Astrocyte (in vitro differentiated cells and primary cell): Measurements from ENCODE around the gene ATP6V1B1. TPM values are rescaled to one million over a fixed set of nuclear protein-coding genes. Genes with fewer than 3 reads are reported as not detected.
"Not testable (repeated sequence)": the region's sequence is repeated elsewhere in the genome, so short reads cannot be mapped to it uniquely, and the experiment has no call there.

ENCODE experiments used
- DNase-seq: peaks from one replicate; pipeline ENCODE4 v3.0.0-alpha.2; 2010; ENCODE audit warnings: low read depth
- FAIRE-seq: peaks from 2 replicates; lab custom pipeline; 2011; peaks lifted over from hg19 to GRCh38; lab: Jason Lieb, UNC
- H2AFZ ChIP-seq: 2 replicates; pipeline ENCODE4 v1.6.0; 2012; ENCODE audit warnings: low read depth, low read length, inconsistent platforms
- H3K27ac ChIP-seq: 2 replicates; pipeline ENCODE4 v1.5.1; 2011; ENCODE audit warnings: low read depth, low read length, inconsistent platforms
- H3K27me3 ChIP-seq: 2 replicates; pipeline ENCODE4 v1.6.0; 2011; ENCODE audit warnings: low read length, inconsistent platforms; ENCODE audit not compliant: insufficient read depth
- H3K36me3 ChIP-seq: 2 replicates; pipeline ENCODE4 v1.5.1; 2011; ENCODE audit warnings: low read length, inconsistent platforms; ENCODE audit not compliant: insufficient read depth
- H3K4me1 ChIP-seq: 2 replicates; pipeline ENCODE4 v1.5.1; 2011; ENCODE audit warnings: low read length, inconsistent platforms; ENCODE audit not compliant: insufficient read depth
- H3K4me2 ChIP-seq: 2 replicates; pipeline ENCODE4 v1.6.0; 2012; ENCODE audit warnings: low read length, inconsistent platforms
- H3K4me3 ChIP-seq: 2 replicates; pipeline ENCODE4 v1.5.1; 2011; ENCODE audit warnings: low read depth, mild to moderate bottlenecking, low read length, inconsistent platforms; ENCODE audit not compliant: insufficient read depth
- H3K79me2 ChIP-seq: 2 replicates; pipeline ENCODE4 v1.6.0; 2012; ENCODE audit warnings: mild to moderate bottlenecking, low read length, inconsistent platforms; ENCODE audit not compliant: insufficient read depth
- H3K9ac ChIP-seq: 2 replicates; pipeline ENCODE4 v1.6.0; 2012; ENCODE audit warnings: mild to moderate bottlenecking, low read length, inconsistent platforms
- H3K9me3 ChIP-seq: 2 replicates; pipeline ENCODE4 v1.5.1; 2012; ENCODE audit warnings: low read depth, mild to moderate bottlenecking, low read length, inconsistent platforms; ENCODE audit not compliant: insufficient read depth
- H4K20me1 ChIP-seq: 2 replicates; pipeline ENCODE4 v1.6.0; 2012; ENCODE audit warnings: low read length, inconsistent platforms; ENCODE audit not compliant: insufficient read depth
- H3K27ac Mint-ChIP-seq: one replicate; pipeline ENCODE4 v1.8.0; 2021; ENCODE audit warnings: mild to moderate bottlenecking, mixed read lengths; ENCODE audit not compliant: unreplicated experiment
- H3K27me3 Mint-ChIP-seq: one replicate; pipeline ENCODE4 v1.8.0; 2021; ENCODE audit warnings: low read depth, mixed read lengths; ENCODE audit not compliant: unreplicated experiment
- H3K36me3 Mint-ChIP-seq: one replicate; pipeline ENCODE4 v1.8.0; 2021; ENCODE audit warnings: low read depth, mixed read lengths; ENCODE audit not compliant: unreplicated experiment
- H3K4me1 Mint-ChIP-seq: one replicate; pipeline ENCODE4 v1.8.0; 2021; ENCODE audit warnings: low read depth, mixed read lengths; ENCODE audit not compliant: unreplicated experiment
- H3K4me3 Mint-ChIP-seq: one replicate; pipeline ENCODE4 v1.8.0; 2021; ENCODE audit warnings: mild to moderate bottlenecking, moderate library complexity, mixed read lengths; ENCODE audit not compliant: unreplicated experiment
- H3K9me3 Mint-ChIP-seq: one replicate; pipeline ENCODE4 v1.8.0; 2021; ENCODE audit warnings: mild to moderate bottlenecking, mixed read lengths; ENCODE audit not compliant: unreplicated experiment
- EZH2 ChIP-seq: IDR thresholded peaks from 2 replicates; pipeline ENCODE4 v1.6.1; 2012; ENCODE audit warnings: mild to moderate bottlenecking, low read length, inconsistent platforms; ENCODE audit not compliant: insufficient read depth
- total RNA-seq: library from RNA; stranded (reverse); gene quantifications from 2 replicates; pipeline ENCODE4 v1.2.1, GENCODE V29; 2021
- TF ChIP-seq, protein P1 (sequence below): IDR thresholded peaks from 2 replicates; pipeline ENCODE4 v1.5.1; 2011; ENCODE audit warnings: low read depth, mild to moderate bottlenecking, inconsistent platforms, low read length, moderate library complexity; ENCODE audit not compliant: insufficient read depth

Gene ATP6V1B1
- total RNA-seq, 1 donor from 2014 or later: not detected

DNA sequence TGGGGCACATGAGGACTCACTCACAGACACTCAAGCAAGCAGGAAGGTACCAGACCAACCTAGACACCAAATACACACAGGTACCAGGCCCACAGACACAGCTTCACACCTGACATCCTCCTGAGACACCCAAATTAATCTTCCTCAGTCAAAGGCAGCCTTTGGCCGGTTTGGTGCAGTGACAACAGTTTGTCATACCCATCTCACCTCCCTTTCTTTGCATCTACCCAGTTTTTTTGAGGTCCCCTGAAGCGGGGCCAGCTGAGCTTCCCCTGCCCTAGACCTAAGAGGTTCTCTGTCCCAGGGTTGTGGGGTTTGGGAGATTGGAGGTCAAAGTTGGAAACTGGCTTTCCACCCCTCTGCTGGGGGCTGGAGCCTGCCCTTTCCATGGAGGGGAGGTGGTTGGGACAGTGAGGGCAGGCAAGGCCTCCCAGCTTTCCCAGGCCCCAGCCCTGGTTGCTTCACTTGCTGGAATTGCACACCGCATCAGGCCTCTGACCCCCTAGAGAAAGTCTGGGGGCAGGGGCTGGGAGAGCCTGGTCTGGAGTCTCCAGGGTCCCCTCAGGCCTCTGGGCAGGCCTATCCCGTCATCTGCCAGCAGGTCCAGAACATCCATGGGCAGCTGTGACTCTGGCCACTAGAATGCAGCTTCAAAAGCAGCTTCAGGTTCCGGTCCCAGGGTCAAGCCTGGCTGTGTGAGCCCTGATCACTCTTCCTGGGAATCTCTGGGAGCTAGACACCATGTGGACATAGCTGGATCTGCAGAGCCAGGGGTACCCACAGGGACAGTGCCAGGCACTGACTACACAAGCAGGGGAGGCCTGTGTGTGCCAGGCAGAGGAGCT is 71.5 kb downstream of the ATP6V1B1 start:
- FAIRE-seq (no peak), DNase-seq (no peak)

DNA sequence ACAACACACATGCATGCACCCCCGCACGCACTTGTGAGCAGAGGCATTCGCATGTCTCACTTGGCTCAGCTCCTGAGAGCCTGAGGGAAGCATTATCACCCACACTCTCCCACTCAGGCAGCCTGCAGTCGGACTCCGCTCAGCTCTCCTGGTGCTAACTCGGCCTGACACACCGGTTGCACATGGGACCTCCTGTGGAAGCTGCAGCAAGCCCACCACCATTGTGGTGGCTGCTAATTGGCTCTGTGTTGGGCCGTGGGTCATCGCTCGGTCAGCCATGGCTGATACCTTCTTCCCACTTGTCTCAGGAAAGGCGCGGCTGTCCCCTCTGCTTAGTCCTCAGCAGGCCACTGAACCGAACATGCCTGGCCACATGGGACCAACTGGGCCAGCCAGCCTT is 72.6 kb downstream of the ATP6V1B1 start:
- H3K27ac Mint-ChIP-seq: no peak overlapping the region
- Histone ChIP-seq H3K9me3 (no peaks in the 10 kb centered on the region), H3K79me2 (no peaks in the 10 kb centered on the region), H4K20me1 (no peaks in the 10 kb centered on the region), H3K27ac (no peak overlapping the region), H3K36me3 (no peaks in the 10 kb centered on the region), H3K4me1 (no peaks in the 10 kb centered on the region), H3K27me3 (no peaks in the 10 kb centered on the region), H3K9ac (no peak overlapping the region), H3K4me2 (no peak overlapping the region), H3K4me3 (no peak overlapping the region), H2AFZ (no peak overlapping the region)
- no peak overlapping the region for H3K4me3 Mint-ChIP-seq
- no peak for DNase-seq
- no peak for TF ChIP-seq EZH2
- TF ChIP-seq, protein P1, sequence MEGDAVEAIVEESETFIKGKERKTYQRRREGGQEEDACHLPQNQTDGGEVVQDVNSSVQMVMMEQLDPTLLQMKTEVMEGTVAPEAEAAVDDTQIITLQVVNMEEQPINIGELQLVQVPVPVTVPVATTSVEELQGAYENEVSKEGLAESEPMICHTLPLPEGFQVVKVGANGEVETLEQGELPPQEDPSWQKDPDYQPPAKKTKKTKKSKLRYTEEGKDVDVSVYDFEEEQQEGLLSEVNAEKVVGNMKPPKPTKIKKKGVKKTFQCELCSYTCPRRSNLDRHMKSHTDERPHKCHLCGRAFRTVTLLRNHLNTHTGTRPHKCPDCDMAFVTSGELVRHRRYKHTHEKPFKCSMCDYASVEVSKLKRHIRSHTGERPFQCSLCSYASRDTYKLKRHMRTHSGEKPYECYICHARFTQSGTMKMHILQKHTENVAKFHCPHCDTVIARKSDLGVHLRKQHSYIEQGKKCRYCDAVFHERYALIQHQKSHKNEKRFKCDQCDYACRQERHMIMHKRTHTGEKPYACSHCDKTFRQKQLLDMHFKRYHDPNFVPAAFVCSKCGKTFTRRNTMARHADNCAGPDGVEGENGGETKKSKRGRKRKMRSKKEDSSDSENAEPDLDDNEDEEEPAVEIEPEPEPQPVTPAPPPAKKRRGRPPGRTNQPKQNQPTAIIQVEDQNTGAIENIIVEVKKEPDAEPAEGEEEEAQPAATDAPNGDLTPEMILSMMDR: no peak
- H3K4me1 Mint-ChIP-seq: peaks cover 6% of the 10 kb centered on the region
- no peaks in the 10 kb centered on the region for H3K9me3 Mint-ChIP-seq
- peaks cover 17% of the 10 kb centered on the region for H3K27me3 Mint-ChIP-seq
- H3K36me3 Mint-ChIP-seq: peaks cover 1% of the 10 kb centered on the region
- FAIRE-seq: no peak

More for the DNA sequence above, 71.5 kb downstream of the ATP6V1B1 start:
- no peak overlapping the region for H3K27ac Mint-ChIP-seq
- Histone ChIP-seq H3K79me2 (no peaks in the 10 kb centered on the region), H3K4me1 (no peaks in the 10 kb centered on the region), H3K27me3 (no peaks in the 10 kb centered on the region), H3K9me3 (no peaks in the 10 kb centered on the region), H4K20me1 (no peaks in the 10 kb centered on the region), H2AFZ (no peak overlapping the region), H3K9ac (no peak overlapping the region), H3K4me2 (no peak overlapping the region), H3K27ac (no peak overlapping the region), H3K4me3 (no peak overlapping the region), H3K36me3 (no peaks in the 10 kb centered on the region)
- no peaks in the 10 kb centered on the region for H3K9me3 Mint-ChIP-seq
- peaks cover 6% of the 10 kb centered on the region for H3K4me1 Mint-ChIP-seq
- TF ChIP-seq, protein P1: no peak
- no peak for TF ChIP-seq EZH2
- H3K4me3 Mint-ChIP-seq: no peak overlapping the region
- peaks cover 15% of the 10 kb centered on the region for H3K27me3 Mint-ChIP-seq
- peaks cover 1% of the 10 kb centered on the region for H3K36me3 Mint-ChIP-seq

DNA sequence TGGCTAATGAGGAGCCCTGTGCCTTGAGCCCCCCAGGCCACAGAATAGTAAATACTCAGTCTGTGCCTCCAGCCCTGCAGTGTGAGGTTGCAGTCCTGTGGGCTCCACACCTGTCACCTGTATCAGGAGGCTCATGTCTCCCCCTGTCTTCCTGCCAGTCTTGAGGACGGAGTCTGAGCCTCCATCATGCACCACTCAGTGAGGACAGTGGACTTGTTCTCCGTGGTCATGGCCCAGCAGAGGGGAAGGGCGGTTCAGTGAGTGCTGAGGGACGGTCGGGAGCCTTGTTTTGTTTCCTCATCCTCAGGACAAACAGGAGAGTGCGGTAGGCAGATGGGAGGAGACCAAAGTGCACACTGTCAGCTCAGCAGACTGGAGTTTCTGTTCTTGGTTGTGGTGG is 76.1 kb downstream of the ATP6V1B1 start:
- not testable (repeated sequence) for H3K4me1 ChIP-seq, H3K4me1 Mint-ChIP-seq, H3K79me2 ChIP-seq, H3K27ac Mint-ChIP-seq, DNase-seq, H3K4me3 Mint-ChIP-seq, H2AFZ ChIP-seq, H3K36me3 ChIP-seq, H3K27ac ChIP-seq, H3K27me3 ChIP-seq, H3K9ac ChIP-seq, H3K4me2 ChIP-seq, H3K4me3 ChIP-seq, H3K9me3 Mint-ChIP-seq, H3K36me3 Mint-ChIP-seq, H4K20me1 ChIP-seq, FAIRE-seq, H3K9me3 ChIP-seq
- H3K27me3 Mint-ChIP-seq: peaks cover 27% of the 10 kb centered on the region

Other genes with a start within 250 kb of the ATP6V1B1 start
- 4.8 TPM in 2 replicates for gene ADD2, start 167.7 kb upstream of the ATP6V1B1 start, total RNA-seq
- gene FIGLA, start 145.3 kb upstream of the ATP6V1B1 start, total RNA-seq: not detected in 2 replicates
- not detected in 2 replicates for gene CLEC4F, start 115.3 kb upstream of the ATP6V1B1 start, total RNA-seq
- gene CD207, start 100.1 kb upstream of the ATP6V1B1 start, total RNA-seq: not detected in 2 replicates
- 0.26 and 0.48 TPM in 2 replicates for gene VAX2, start 35.3 kb upstream of the ATP6V1B1 start, total RNA-seq
- 0.94 and 1.1 TPM in 2 replicates for gene ANKRD53, start 42.7 kb downstream of the ATP6V1B1 start, total RNA-seq
- gene TEX261, start 59.0 kb downstream of the ATP6V1B1 start, total RNA-seq: 44.7 and 47.8 TPM in 2 replicates
- gene NAGK, start 132.7 kb downstream of the ATP6V1B1 start, total RNA-seq: 133 and 135 TPM in 2 replicates
- 13.1 and 18.3 TPM in 2 replicates for gene MCEE, start 194.3 kb downstream of the ATP6V1B1 start, total RNA-seq
- 40.1 and 41.1 TPM in 2 replicates for gene MPHOSPH10, start 194.7 kb downstream of the ATP6V1B1 start, total RNA-seq